HCT116 (cell line): Measurements from ENCODE around the gene CALM3.

Experiments used
- CBX3 ChIP-seq: IDR thresholded peaks from 2 replicates; pipeline ENCODE4 v1.6.1; 2012; ENCODE audit warnings: low read depth
- CTCF ChIP-seq, 3 experiments: fragments of 200-600 bp in 1 of 3; sonication (generic) in 1 of 3; IDR thresholded peaks in 2 of 3; conservative IDR thresholded peaks in 1 of 3; 2 replicates each; pipeline ENCODE4 v1.5.1; 2012 to 2017; ENCODE audit warnings: low read depth in 2 of 3, low read length in 2 of 3, antibody characterized with exemption in 1 of 3, borderline replicate concordance in 1 of 3, control low read depth in 1 of 3, mild to moderate bottlenecking in 1 of 3, mixed read lengths in 1 of 3, mixed run types in 1 of 3, moderate library complexity in 1 of 3; ENCODE audit not compliant: insufficient read depth in 1 of 3
- EZH2 ChIP-seq: fragments of 200-600 bp; sonication (generic); IDR thresholded peaks from 2 replicates; pipeline ENCODE4 v1.6.1; 2017; ENCODE audit warnings: antibody characterized with exemption, mixed run types
- JUND ChIP-seq: IDR thresholded peaks from 2 replicates; pipeline ENCODE4 v1.6.1; 2012
- POLR2A ChIP-seq: IDR thresholded peaks from 2 replicates; pipeline ENCODE4 v1.7.0; 2011; ENCODE audit warnings: borderline replicate concordance; ENCODE audit not compliant: insufficient read depth, insufficient read length; ENCODE audit errors: extremely low read depth
- REST ChIP-seq: IDR thresholded peaks from 2 replicates; pipeline ENCODE4 v1.6.1; 2012; ENCODE audit warnings: low read depth
- ZNF274 ChIP-seq: fragments of 200-500 bp; sonication (Bioruptor generic); IDR thresholded peaks from 2 replicates; pipeline ENCODE4 v1.6.1; 2014; ENCODE audit warnings: mild to moderate bottlenecking, low read depth, low read length, inconsistent platforms

- TF ChIP-seq POLR2A = no peak
- no peak for TF ChIP-seq CTCF (IDR thresholded peaks at IDR 0.05 in 2 of 3, conservative IDR thresholded peaks at IDR 0.05 in 1 of 3; ENCODE audit: borderline replicate concordance in 1 of 3, insufficient read depth in 1 of 3, low read depth in 2 of 3, low read length in 2 of 3)
- no peak for TF ChIP-seq REST
- TF ChIP-seq CBX3 = no peak
- no peak for TF ChIP-seq JUND
- TF ChIP-seq ZNF274 = no peak
- TF ChIP-seq EZH2 = no peak
These were observed 8.6 kb downstream of the CALM3 start for GRCh38 chr19:46609511-46610412.
